Large intestine (tissue), 3 donors: ENCODE measurements around the gene GTPBP2. TPM values are rescaled to one million over a fixed set of nuclear protein-coding genes. Genes with fewer than 3 reads are reported as not detected.
"Not testable (repeated sequence)": the region's sequence is repeated elsewhere in the genome, so short reads cannot be mapped to it uniquely, and the experiment has no call there.

Experiments
- DNase-seq, 2 donors: peaks; one replicate each; pipeline versions ENCODE4 v3.0.0 to v3.0.0-alpha.2; 2013
- H3K27ac ChIP-seq: one replicate; pipeline ENCODE4 v1.5.1; 2013; ENCODE audit warnings: low read length
- H3K27me3 ChIP-seq: 2 replicates; pipeline ENCODE4 v1.6.1; 2013; ENCODE audit warnings: low read length; ENCODE audit not compliant: control insufficient read depth, insufficient read depth
- H3K36me3 ChIP-seq: 2 replicates; pipeline ENCODE4 v1.6.1; 2013; ENCODE audit warnings: low read length; ENCODE audit not compliant: control insufficient read depth, insufficient read depth
- H3K4me1 ChIP-seq: one replicate; pipeline ENCODE4 v1.6.1; 2013; ENCODE audit warnings: low read length; ENCODE audit not compliant: control insufficient read depth, insufficient read depth
- H3K4me3 ChIP-seq: one replicate; pipeline ENCODE4 v1.5.1; 2013; ENCODE audit warnings: low read length
- H3K9me3 ChIP-seq: one replicate; pipeline ENCODE4 v1.6.1; 2013; ENCODE audit warnings: mild to moderate bottlenecking, low read depth, low read length, moderate library complexity; ENCODE audit not compliant: control insufficient read depth
- WGBS: methylation state at CpG from one replicate; pipeline ENCODE4 v1.1.5; 2013; ENCODE audit warnings: low lambda C conversion rate; ENCODE audit not compliant: insufficient coverage; 5-methylcytosine and 5-hydroxymethylcytosine counted together
- polyA plus RNA-seq: library from polyadenylated mRNA; unstranded; fragments of 120-200 nt; gene quantifications from one replicate; pipeline ENCODE4 v1.2.1, GENCODE V29; 2013

Gene GTPBP2
- polyA plus RNA-seq, 1 donor, result 51.2 TPM

GRCh38 chr6:43670623-43670986 is 41.5 kb upstream of the GTPBP2 start:
- peaks cover 57% of the 10 kb centered on the region for H3K36me3 ChIP-seq
- H3K27ac ChIP-seq, result no peak overlapping the region
- H3K4me1 ChIP-seq, result peaks cover 28% of the 10 kb centered on the region
- DNase-seq, result no peak
- no peak overlapping the region for H3K4me3 ChIP-seq
- WGBS, result no CpG with 5 or more reads among the region's 6 CpGs
- no peaks in the 10 kb centered on the region for H3K27me3 ChIP-seq
- H3K9me3 ChIP-seq, result no peaks in the 10 kb centered on the region

GRCh38 chr6:43669922-43670622 is 41.0 kb upstream of the GTPBP2 start:
- Histone ChIP-seq H3K27me3 (no peaks in the 10 kb centered on the region), H3K9me3 (no peaks in the 10 kb centered on the region), H3K4me1 (peaks cover 28% of the 10 kb centered on the region), H3K4me3 (no peak overlapping the region), H3K36me3 (peaks cover 52% of the 10 kb centered on the region), H3K27ac (no peak overlapping the region)
- no peak for DNase-seq
- WGBS, result 100% methylated on average over 1 of the region's 6 CpGs

DNA sequence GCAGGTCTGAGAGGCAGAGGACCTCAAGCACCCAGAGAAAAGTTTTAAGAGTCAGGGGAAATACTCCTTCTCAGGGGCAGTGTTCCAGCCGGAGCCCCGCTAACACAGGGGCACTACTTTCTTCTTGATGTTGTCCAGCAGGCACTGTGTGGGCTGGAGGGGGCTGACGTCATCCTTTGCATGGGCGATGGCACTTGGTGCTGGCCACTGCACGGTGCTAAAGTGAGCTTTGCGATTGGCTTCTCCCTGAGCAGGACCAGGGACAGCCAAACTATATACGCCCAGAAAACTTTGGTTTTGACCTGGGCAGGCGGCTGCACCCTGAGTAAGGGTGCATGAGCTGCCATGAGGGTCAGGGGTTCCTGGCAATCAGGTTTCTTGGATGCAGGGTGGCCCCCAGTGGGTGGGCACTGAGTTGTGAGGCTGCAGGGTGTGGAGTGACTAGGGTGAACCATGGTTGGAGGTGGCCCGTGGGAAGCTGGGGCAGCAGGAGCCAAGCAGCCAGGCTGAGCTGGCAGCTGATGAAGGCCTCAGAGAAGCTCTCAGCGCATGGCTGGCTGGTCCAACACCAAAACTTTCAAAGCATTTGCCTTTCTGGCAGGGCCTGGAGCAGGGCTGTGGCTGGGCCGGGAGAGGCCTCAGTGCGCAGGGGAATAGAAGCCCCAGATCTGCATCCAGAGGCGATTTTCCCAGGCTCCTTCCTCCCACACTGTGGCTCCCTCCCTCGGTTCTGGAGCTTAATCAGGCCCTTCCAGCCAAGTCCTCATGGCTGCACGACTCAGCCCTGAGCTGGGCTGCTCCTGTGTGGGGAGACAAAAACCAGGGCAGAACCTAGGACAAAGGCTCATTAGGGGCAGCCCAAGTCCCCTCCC is 40.2 kb upstream of the GTPBP2 start:
- Histone ChIP-seq H3K9me3 (no peaks in the 10 kb centered on the region), H3K27me3 (no peaks in the 10 kb centered on the region), H3K27ac (no peak overlapping the region), H3K4me3 (no peak overlapping the region), H3K36me3 (peaks cover 44% of the 10 kb centered on the region), H3K4me1 (peaks cover 28% of the 10 kb centered on the region)
- no peak for DNase-seq
- no CpG with 5 or more reads among the region's 15 CpGs for WGBS

- no peak overlapping the region for H3K27ac ChIP-seq
- DNase-seq, result peak; percentile 72 to 75
- WGBS, result no CpG with 5 or more reads among the region's 17 CpGs
- no peak overlapping the region for H3K4me3 ChIP-seq
- H3K27me3 ChIP-seq, result no peaks in the 10 kb centered on the region
- H3K36me3 ChIP-seq, result peaks cover 35% of the 10 kb centered on the region
- H3K9me3 ChIP-seq, result no peaks in the 10 kb centered on the region
- H3K4me1 ChIP-seq, result peaks cover 28% of the 10 kb centered on the region
Observed at GRCh38 chr6:43668151-43669028, 39.3 kb upstream of the GTPBP2 start.

DNA sequence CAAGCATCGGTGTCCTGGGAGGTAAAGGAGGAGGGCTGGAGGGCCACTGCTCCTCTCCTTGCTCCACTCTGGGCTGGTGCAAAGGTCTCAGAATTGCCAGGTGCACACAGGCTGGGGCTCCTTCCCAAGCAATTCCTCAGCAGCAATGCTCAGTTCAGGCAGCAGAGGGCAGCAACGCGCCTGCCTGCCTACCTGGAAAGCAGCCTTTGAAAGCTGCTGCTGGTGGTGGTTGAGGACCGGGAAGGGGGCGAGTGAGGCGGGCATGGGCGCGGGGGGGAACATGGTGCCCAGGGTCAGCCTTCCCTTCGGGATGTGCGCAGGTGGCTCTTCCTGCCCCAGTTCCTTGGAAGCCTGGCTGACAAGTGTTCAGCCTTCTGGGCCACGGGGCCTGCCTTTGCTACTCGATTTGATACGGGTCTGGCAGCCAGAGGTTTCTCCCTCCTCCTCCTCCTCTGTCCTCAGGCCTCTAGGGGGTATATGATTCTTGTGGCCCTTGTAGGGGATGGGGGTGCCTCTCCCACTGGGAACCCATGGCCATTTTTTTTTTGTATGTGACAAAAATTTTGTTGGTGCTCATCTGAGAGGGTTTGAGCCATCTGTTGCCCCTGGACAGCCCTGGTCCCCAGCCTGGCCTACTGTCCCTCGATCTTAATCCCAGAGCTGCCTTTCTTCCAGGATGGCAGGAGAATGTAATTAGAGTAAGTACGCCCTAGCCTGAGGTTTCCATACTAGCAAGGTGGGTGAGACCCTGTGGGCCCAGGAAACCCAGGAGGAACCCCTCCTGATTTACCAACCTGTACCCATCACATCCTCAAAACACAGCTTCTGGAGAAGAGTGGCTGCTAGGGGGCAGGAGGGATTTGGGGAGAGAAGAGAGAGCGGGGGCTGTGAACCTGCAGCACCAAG is 38.4 kb upstream of the GTPBP2 start:
- Histone ChIP-seq H3K27me3 (no peaks in the 10 kb centered on the region), H3K9me3 (no peaks in the 10 kb centered on the region), H3K4me1 (peaks cover 28% of the 10 kb centered on the region), H3K36me3 (peaks cover 32% of the 10 kb centered on the region), H3K27ac (no peak overlapping the region), H3K4me3 (no peak overlapping the region)
- DNase-seq, result peak; percentile 91 to 93
- WGBS, result no CpG with 5 or more reads among the region's 16 CpGs

GRCh38 chr6:43666196-43666920 is 37.3 kb upstream of the GTPBP2 start:
- no peak for DNase-seq
- H3K9me3 ChIP-seq, result no peaks in the 10 kb centered on the region
- H3K4me3 ChIP-seq, result no peak overlapping the region
- no peaks in the 10 kb centered on the region for H3K27me3 ChIP-seq
- H3K4me1 ChIP-seq, result peaks cover 19% of the 10 kb centered on the region
- no peak overlapping the region for H3K27ac ChIP-seq
- peaks cover 20% of the 10 kb centered on the region for H3K36me3 ChIP-seq
- no CpG with 5 or more reads among the region's 13 CpGs for WGBS

GRCh38 chr6:43665376-43665775 is 36.3 kb upstream of the GTPBP2 start:
- no peaks in the 10 kb centered on the region for H3K9me3 ChIP-seq
- WGBS, result no CpG with 5 or more reads among the region's 1 CpG
- no peaks in the 10 kb centered on the region for H3K27me3 ChIP-seq
- H3K36me3 ChIP-seq, result peaks cover 10% of the 10 kb centered on the region
- H3K4me1 ChIP-seq, result peaks cover 19% of the 10 kb centered on the region
- H3K4me3 ChIP-seq, result no peak overlapping the region
- no peak overlapping the region for H3K27ac ChIP-seq
- DNase-seq, result no peak

- DNase-seq, H3K4me3 ChIP-seq, H3K9me3 ChIP-seq, H3K27ac ChIP-seq, H3K27me3 ChIP-seq, H3K36me3 ChIP-seq: not testable (repeated sequence)
- WGBS, result no CpG with 5 or more reads among the region's 5 CpGs
- peaks cover 11% of the 10 kb centered on the region for H3K4me1 ChIP-seq
Observed at GRCh38 chr6:43662948-43663347, 33.9 kb upstream of the GTPBP2 start.

DNA sequence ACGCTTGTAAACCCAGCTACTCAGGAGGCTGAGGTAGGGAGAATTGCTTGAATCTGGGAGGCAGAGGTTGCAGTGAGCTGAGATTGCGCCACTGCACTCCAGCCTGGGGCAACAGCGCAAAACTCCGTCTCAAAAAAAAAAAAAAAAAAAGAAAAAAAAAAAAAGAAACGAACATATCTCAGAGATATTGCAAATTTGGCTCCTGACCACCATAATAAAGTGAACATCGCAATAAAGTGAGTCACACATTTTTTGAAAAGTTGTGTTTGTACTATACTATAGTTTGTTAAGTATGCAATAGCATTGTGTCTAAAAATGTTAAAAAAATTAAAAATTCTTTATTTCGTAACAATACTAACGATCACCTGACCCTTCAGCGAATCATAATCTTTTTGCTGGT is 29.1 kb upstream of the GTPBP2 start:
- H3K27me3 ChIP-seq, result no peaks in the 10 kb centered on the region

More for the DNA sequence above, 29.1 kb upstream of the GTPBP2 start:
- no peak overlapping the region for H3K27ac ChIP-seq
- H3K9me3 ChIP-seq, result peaks cover 5% of the 10 kb centered on the region
- no peak overlapping the region for H3K4me3 ChIP-seq
- H3K4me1 ChIP-seq, result no peaks in the 10 kb centered on the region
- WGBS, result 94% methylated on average over 5 of the region's 9 CpGs
- no peak for DNase-seq
- no peaks in the 10 kb centered on the region for H3K36me3 ChIP-seq
